A673 (cell line): ENCODE results near the gene TSG101. TPM values are rescaled to one million over a fixed set of nuclear protein-coding genes. Genes with fewer than 3 reads are reported as not detected.

Experiments
- BruUV-seq: library from RNA; stranded (reverse); fragments of 400-500 nt; replicated peaks from 2 replicates; lab custom pipeline; 2021; lab: Mats Ljungman, UMichigan
- CTCF ChIA-PET: fragments of 300-600 bp; sonication (Branson Sonifier 250); formaldehyde crosslinking; loops from one replicate; lab custom pipeline; 2022; ENCODE audit warnings: antibody characterized with exemption; lab: Charles Lee
- POLR2A ChIA-PET: fragments of 300-600 bp; sonication (Branson Sonifier 250); formaldehyde crosslinking; loops from one replicate; lab custom pipeline; 2022; ENCODE audit warnings: antibody characterized with exemption; ENCODE audit not compliant: low non-redundant PET; lab: Charles Lee
- DNase-seq: peaks from one replicate; pipeline ENCODE4 v3.0.0-alpha.2; 2015; ENCODE audit warnings: low spot score
- H3K27ac ChIP-seq: fragments of 200-600 bp; sonication (generic); 2 replicates; pipeline ENCODE4 v1.5.1; 2016; ENCODE audit warnings: mixed run types, low read depth, mild to moderate bottlenecking, mixed read lengths, antibody characterized with exemption, low read length; ENCODE audit not compliant: poor library complexity, severe bottlenecking
- H3K27me3 ChIP-seq: fragments of 200-600 bp; sonication (generic); replicated peaks from 2 replicates; pipeline ENCODE4 v1.6.1; 2017; ENCODE audit warnings: mixed run types, low read depth, mild to moderate bottlenecking, mixed read lengths, antibody characterized with exemption, low read length; ENCODE audit not compliant: insufficient read depth, poor library complexity
- H3K36me3 ChIP-seq: fragments of 200-600 bp; sonication (generic); 2 replicates; pipeline ENCODE4 v1.6.1; 2016; ENCODE audit warnings: mixed run types, mild to moderate bottlenecking, mixed read lengths, antibody characterized with exemption, low read length; ENCODE audit not compliant: insufficient read depth, poor library complexity, severe bottlenecking
- H3K4me1 ChIP-seq: fragments of 200-600 bp; sonication (generic); 2 replicates; pipeline ENCODE4 v1.6.1; 2017; ENCODE audit warnings: mixed run types, mild to moderate bottlenecking, mixed read lengths, antibody characterized with exemption, low read length; ENCODE audit not compliant: insufficient read depth, poor library complexity, severe bottlenecking
- H3K4me3 ChIP-seq: fragments of 200-600 bp; sonication (generic); 2 replicates; pipeline ENCODE4 v1.5.1; 2016; ENCODE audit warnings: low read depth, mixed run types, mild to moderate bottlenecking, mixed read lengths, low read length; ENCODE audit not compliant: poor library complexity, severe bottlenecking
- H3K9me3 ChIP-seq: fragments of 200-600 bp; sonication (generic); 2 replicates; pipeline ENCODE4 v1.6.1; 2016; ENCODE audit warnings: mixed run types, low read depth, mild to moderate bottlenecking, mixed read lengths, antibody characterized with exemption, low read length; ENCODE audit not compliant: poor library complexity, severe bottlenecking
- CTCF ChIP-seq: fragments of 300-800, 200-600 bp; sonication (generic); conservative IDR thresholded peaks from 2 replicates; pipeline ENCODE4 v1.5.1; 2017; ENCODE audit warnings: low read depth, mild to moderate bottlenecking, antibody characterized with exemption, low read length, moderate library complexity, mixed read lengths
- EZH2 ChIP-seq: fragments of 200-600 bp; sonication (generic); IDR thresholded peaks from 2 replicates; pipeline ENCODE4 v1.6.1; 2017; ENCODE audit warnings: borderline replicate concordance, low read depth, mild to moderate bottlenecking, mixed read lengths, antibody characterized with exemption, low read length; ENCODE audit not compliant: poor library complexity, severe bottlenecking
- intact Hi-C: fragments of 100-400 bp; cut with micrococcal nuclease; formaldehyde crosslinking; loops from one replicate; pipeline ENCODE4 v1.10.0; 2022; ENCODE audit not compliant: unreplicated experiment
- total RNA-seq: library from RNA; stranded (reverse); gene quantifications from 2 replicates; pipeline ENCODE4 v1.2.3, GENCODE V29; 2021

Gene TSG101
- total RNA-seq, 1 experiment from 2014 or later: 48.2 TPM

- CTCF ChIA-PET: no interaction called here
- no TSS peak for BruUV-seq
- DNase-seq: no peak
- Histone ChIP-seq H3K4me3 (no peak overlapping the region), H3K4me1 (no peaks in the 10 kb centered on the region), H3K27me3 (no peaks in the 10 kb centered on the region), H3K36me3 (no peaks in the 10 kb centered on the region), H3K9me3 (no peaks in the 10 kb centered on the region), H3K27ac (no peak overlapping the region)
- intact Hi-C loops: no loop called here
- no peak for TF ChIP-seq CTCF
- no peak for TF ChIP-seq EZH2
- POLR2A ChIA-PET: interaction anchor here (0.5 kb wide), 1 partner anchor 90 kb away, joined by 3 read pairs; no protein-coding TSS in a partner anchor
Measured at GRCh38 chr11:18472587-18472986, 54.2 kb downstream of the TSG101 start.

GRCh38 chr11:18471995-18472394 is 54.7 kb downstream of the TSG101 start:
- BruUV-seq: no TSS peak
- H3K9me3 ChIP-seq: no peaks in the 10 kb centered on the region
- no peaks in the 10 kb centered on the region for H3K4me1 ChIP-seq
- no peak for TF ChIP-seq EZH2
- no peak for TF ChIP-seq CTCF
- intact Hi-C loops: no loop called here
- H3K36me3 ChIP-seq: no peaks in the 10 kb centered on the region
- H3K4me3 ChIP-seq: no peak overlapping the region
- no peak overlapping the region for H3K27ac ChIP-seq
- H3K27me3 ChIP-seq: no peaks in the 10 kb centered on the region
- CTCF ChIA-PET: no interaction called here
- no peak for DNase-seq
- POLR2A ChIA-PET: no interaction called here

DNA sequence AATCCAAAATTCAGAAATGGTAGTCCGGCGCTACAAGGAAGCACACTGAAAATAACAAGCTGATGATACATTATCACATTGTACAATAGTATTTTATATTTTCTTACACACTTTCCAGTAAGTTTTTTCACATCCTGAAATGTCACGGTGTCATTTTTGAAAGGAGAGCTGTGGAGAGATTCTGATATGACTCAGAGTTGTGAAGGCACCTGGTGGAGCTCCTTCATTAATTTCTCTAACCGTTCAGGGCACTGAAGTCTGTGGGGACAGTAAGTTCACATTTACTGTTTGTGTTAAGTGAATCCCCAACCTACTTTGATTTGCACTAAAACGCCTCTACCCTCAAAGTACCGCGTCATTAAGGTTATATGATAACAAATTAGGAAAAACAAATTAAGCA is 57.8 kb downstream of the TSG101 start:
- no peaks in the 10 kb centered on the region for H3K36me3 ChIP-seq
- no peaks in the 10 kb centered on the region for H3K4me1 ChIP-seq
- TF ChIP-seq CTCF: no peak
- ChIA-PET CTCF (no interaction called here), POLR2A (no interaction called here)
- no peaks in the 10 kb centered on the region for H3K9me3 ChIP-seq
- H3K27ac ChIP-seq: no peak overlapping the region
- H3K27me3 ChIP-seq: no peaks in the 10 kb centered on the region
- BruUV-seq: no TSS peak
- intact Hi-C loops: no loop called here
- no peak overlapping the region for H3K4me3 ChIP-seq
- no peak for DNase-seq
